ENCODE data around the gene ZNF555.

The ZNF555 gene

GRCh38 chr19:2793577-2793976 lies 47.7 kb upstream of the ZNF555 start:
- H3K18ac ChIP-seq (ENCODE audit: low read depth in 1 of 2, low read length in 2 of 2): no peak overlapping the region
- no peak overlapping the region for H3K4ac ChIP-seq (ENCODE audit: low read depth in 1 of 2, low read length in 2 of 2)
- H2BK15ac ChIP-seq (ENCODE audit: low read depth, poor library complexity, severe bottlenecking): no peak overlapping the region
- no peak overlapping the region for H3K27ac ChIP-seq (ENCODE audit: low read length, poor library complexity, severe bottlenecking)
- no peak overlapping the region for H4K91ac ChIP-seq (ENCODE audit: low read length)
- H4K8ac ChIP-seq (ENCODE audit: low read length): no peak overlapping the region
- H2BK120ac ChIP-seq (ENCODE audit: low read depth, low read length): no peak overlapping the region
- H2AFZ ChIP-seq (ENCODE audit: low read depth, low read length): no peak overlapping the region
- H3K4me2 ChIP-seq (ENCODE audit: low read length, poor library complexity, severe bottlenecking): no peak overlapping the region
- no peak overlapping the region for H3K9ac ChIP-seq (ENCODE audit: low read length)
- no peak overlapping the region for H2BK5ac ChIP-seq (ENCODE audit: low read depth, low read length, poor library complexity, severe bottlenecking)
- H3K14ac ChIP-seq (ENCODE audit: low read length in 2 of 2): no peak overlapping the region
- H3K9me3 ChIP-seq (ENCODE audit: control insufficient read depth, low read length): no peaks in the 10 kb centered on the region
- peaks cover 5% of the 10 kb centered on the region for H3K4me1 ChIP-seq (ENCODE audit: control insufficient read depth, insufficient read depth, low read depth, low read length)
- peaks cover 58% of the 10 kb centered on the region for H3K79me1 ChIP-seq (replicated peaks; ENCODE audit: low read length, poor library complexity, severe bottlenecking)
- no peak overlapping the region for H2AK5ac ChIP-seq (ENCODE audit: low read length, severe bottlenecking)
- 97% methylated on average over 12 of the region's 12 CpGs for WGBS
- H3K4me3 ChIP-seq (ENCODE audit: insufficient read depth in 1 of 2, low read depth in 1 of 2, low read length in 2 of 2): no peak overlapping the region
- H3K27me3 ChIP-seq (ENCODE audit: control insufficient read depth in 1 of 2, insufficient read depth in 1 of 2, low read length in 2 of 2): no peaks in the 10 kb centered on the region
- no peak overlapping the region for H3K23ac ChIP-seq (ENCODE audit: low read length in 2 of 2)
- no peak overlapping the region for H2BK12ac ChIP-seq (ENCODE audit: low read length in 2 of 2)
- no peak for DNase-seq
- peaks cover 53 to 94% of the 10 kb centered on the region in 2 experiments for H3K36me3 ChIP-seq (ENCODE audit: control insufficient read depth in 1 of 2, insufficient read depth in 2 of 2, low read depth in 1 of 2, low read length in 2 of 2)

GRCh38 chr19:2795827-2796658 lies 45.2 kb upstream of the ZNF555 start:
- Histone ChIP-seq H3K36me3 (ENCODE audit: control insufficient read depth in 1 of 2, insufficient read depth in 2 of 2, low read depth in 1 of 2, low read length in 2 of 2) (peaks cover 57 to 96% of the 10 kb centered on the region in 2 experiments), H3K14ac (ENCODE audit: low read length in 2 of 2) (no peak overlapping the region), H3K4me3 (ENCODE audit: insufficient read depth in 1 of 2, low read depth in 1 of 2, low read length in 2 of 2) (no peak overlapping the region), H3K4me2 (ENCODE audit: low read length, poor library complexity, severe bottlenecking) (no peak overlapping the region), H3K9ac (ENCODE audit: low read length) (no peak overlapping the region), H3K4me1 (ENCODE audit: control insufficient read depth, insufficient read depth, low read depth, low read length) (no peaks in the 10 kb centered on the region), H3K23ac (ENCODE audit: low read length in 2 of 2) (no peak overlapping the region), H2BK12ac (ENCODE audit: low read length in 2 of 2) (no peak overlapping the region), H4K91ac (ENCODE audit: low read length) (no peak overlapping the region), H2BK15ac (ENCODE audit: low read depth, poor library complexity, severe bottlenecking) (no peak overlapping the region), H2BK120ac (ENCODE audit: low read depth, low read length) (no peak overlapping the region), H3K4ac (ENCODE audit: low read depth in 1 of 2, low read length in 2 of 2) (no peak overlapping the region), H2AFZ (ENCODE audit: low read depth, low read length) (no peak overlapping the region), H4K8ac (ENCODE audit: low read length) (no peak overlapping the region), H3K79me1 (replicated peaks; ENCODE audit: low read length, poor library complexity, severe bottlenecking) (peaks cover 55% of the 10 kb centered on the region), H3K9me3 (ENCODE audit: control insufficient read depth, low read length) (no peaks in the 10 kb centered on the region), H2AK5ac (ENCODE audit: low read length, severe bottlenecking) (no peak overlapping the region), H3K18ac (ENCODE audit: low read depth in 1 of 2, low read length in 2 of 2) (no peak overlapping the region), H2BK5ac (ENCODE audit: low read depth, low read length, poor library complexity, severe bottlenecking) (no peak overlapping the region), H3K27ac (ENCODE audit: low read length, poor library complexity, severe bottlenecking) (no peak overlapping the region), H3K27me3 (ENCODE audit: control insufficient read depth in 1 of 2, insufficient read depth in 1 of 2, low read length in 2 of 2) (no peaks in the 10 kb centered on the region)
- DNase-seq: no peak
- WGBS: 93% methylated on average over 26 of the region's 27 CpGs

GRCh38 chr19:2796659-2797266 lies 44.5 kb upstream of the ZNF555 start:
- Histone ChIP-seq H3K4ac (ENCODE audit: low read depth in 1 of 2, low read length in 2 of 2) (no peak overlapping the region), H2BK15ac (ENCODE audit: low read depth, poor library complexity, severe bottlenecking) (no peak overlapping the region), H4K8ac (ENCODE audit: low read length) (no peak overlapping the region), H2AK5ac (ENCODE audit: low read length, severe bottlenecking) (no peak overlapping the region), H2BK120ac (ENCODE audit: low read depth, low read length) (no peak overlapping the region), H4K91ac (ENCODE audit: low read length) (no peak overlapping the region), H3K27ac (ENCODE audit: low read length, poor library complexity, severe bottlenecking) (no peak overlapping the region), H3K18ac (ENCODE audit: low read depth in 1 of 2, low read length in 2 of 2) (no peak overlapping the region), H2BK5ac (ENCODE audit: low read depth, low read length, poor library complexity, severe bottlenecking) (no peak overlapping the region), H3K4me1 (ENCODE audit: control insufficient read depth, insufficient read depth, low read depth, low read length) (no peaks in the 10 kb centered on the region), H3K36me3 (ENCODE audit: control insufficient read depth in 1 of 2, insufficient read depth in 2 of 2, low read depth in 1 of 2, low read length in 2 of 2) (peaks cover 55 to 96% of the 10 kb centered on the region in 2 experiments), H3K14ac (ENCODE audit: low read length in 2 of 2) (no peak overlapping the region), H3K79me1 (replicated peaks; ENCODE audit: low read length, poor library complexity, severe bottlenecking) (peaks cover 55% of the 10 kb centered on the region), H3K4me3 (ENCODE audit: insufficient read depth in 1 of 2, low read depth in 1 of 2, low read length in 2 of 2) (no peak overlapping the region), H3K9ac (ENCODE audit: low read length) (no peak overlapping the region), H3K9me3 (ENCODE audit: control insufficient read depth, low read length) (no peaks in the 10 kb centered on the region), H3K23ac (ENCODE audit: low read length in 2 of 2) (no peak overlapping the region), H2BK12ac (ENCODE audit: low read length in 2 of 2) (no peak overlapping the region), H2AFZ (ENCODE audit: low read depth, low read length) (no peak overlapping the region), H3K4me2 (ENCODE audit: low read length, poor library complexity, severe bottlenecking) (no peak overlapping the region), H3K27me3 (ENCODE audit: control insufficient read depth in 1 of 2, insufficient read depth in 1 of 2, low read length in 2 of 2) (no peaks in the 10 kb centered on the region)
- 97% methylated on average over 23 of the region's 23 CpGs for WGBS
- DNase-seq: no peak

- Histone ChIP-seq H3K27me3 (ENCODE audit: control insufficient read depth in 1 of 2, insufficient read depth in 1 of 2, low read length in 2 of 2) (no peaks in the 10 kb centered on the region), H3K27ac (ENCODE audit: low read length, poor library complexity, severe bottlenecking) (no peak overlapping the region), H2AK5ac (ENCODE audit: low read length, severe bottlenecking) (no peak overlapping the region), H3K79me1 (replicated peaks; ENCODE audit: low read length, poor library complexity, severe bottlenecking) (peaks cover 55% of the 10 kb centered on the region), H2BK5ac (ENCODE audit: low read depth, low read length, poor library complexity, severe bottlenecking) (no peak overlapping the region), H3K4me3 (ENCODE audit: insufficient read depth in 1 of 2, low read depth in 1 of 2, low read length in 2 of 2) (no peak overlapping the region), H2BK12ac (ENCODE audit: low read length in 2 of 2) (no peak overlapping the region), H3K4me2 (ENCODE audit: low read length, poor library complexity, severe bottlenecking) (no peak overlapping the region), H3K14ac (ENCODE audit: low read length in 2 of 2) (no peak overlapping the region), H2AFZ (ENCODE audit: low read depth, low read length) (no peak overlapping the region), H4K91ac (ENCODE audit: low read length) (no peak overlapping the region), H3K36me3 (ENCODE audit: control insufficient read depth in 1 of 2, insufficient read depth in 2 of 2, low read depth in 1 of 2, low read length in 2 of 2) (peaks cover 55 to 96% of the 10 kb centered on the region in 2 experiments), H3K4me1 (ENCODE audit: control insufficient read depth, insufficient read depth, low read depth, low read length) (no peaks in the 10 kb centered on the region), H4K8ac (ENCODE audit: low read length) (no peak overlapping the region), H3K9me3 (ENCODE audit: control insufficient read depth, low read length) (no peaks in the 10 kb centered on the region), H3K23ac (ENCODE audit: low read length in 2 of 2) (no peak overlapping the region), H3K9ac (ENCODE audit: low read length) (no peak overlapping the region), H3K18ac (ENCODE audit: low read depth in 1 of 2, low read length in 2 of 2) (no peak overlapping the region), H2BK120ac (ENCODE audit: low read depth, low read length) (no peak overlapping the region), H3K4ac (ENCODE audit: low read depth in 1 of 2, low read length in 2 of 2) (no peak overlapping the region), H2BK15ac (ENCODE audit: low read depth, poor library complexity, severe bottlenecking) (no peak overlapping the region)
- no peak for DNase-seq
- 97% methylated on average over 15 of the region's 15 CpGs for WGBS
Measured at GRCh38 chr19:2797280-2797679, 44.0 kb upstream of the ZNF555 start.
